ENCODE measurements around the gene TMEM185A. TPM values are rescaled to one million over a fixed set of nuclear protein-coding genes. Genes with fewer than 3 reads are reported as not detected.

The TMEM185A gene
- polyA plus RNA-seq, 1 donor from 2014 or later = 36.5 TPM

- Histone ChIP-seq H3K27me3 (ENCODE audit: insufficient read depth, low read depth, low read length) (no peaks in the 10 kb centered on the region), H3K27ac (ENCODE audit: low read length) (no peak overlapping the region), H3K4me2 (ENCODE audit: low read length) (no peak overlapping the region), H2AFZ (ENCODE audit: low read depth, low read length) (no peak overlapping the region), H3K4me3 (ENCODE audit: low read length) (no peak overlapping the region), H4K20me1 (ENCODE audit: insufficient read depth) (no peaks in the 10 kb centered on the region), H3F3A (ENCODE audit: insufficient read depth, low read length, poor library complexity, severe bottlenecking) (no peaks in the 10 kb centered on the region), H3K9me3 (ENCODE audit: low read length) (no peaks in the 10 kb centered on the region), H3K9ac (ENCODE audit: low read length) (no peak overlapping the region), H3K9me2 (ENCODE audit: insufficient read depth, low read length) (no peaks in the 10 kb centered on the region), H3K79me2 (replicated peaks; ENCODE audit: insufficient read depth, low read length) (no peaks in the 10 kb centered on the region), H3K36me3 (ENCODE audit: insufficient read depth, low read length) (no peaks in the 10 kb centered on the region)
- TF ChIP-seq EZH2 (IDR thresholded peaks at IDR 0.05; ENCODE audit: borderline replicate concordance, insufficient read depth, low read length, poor library complexity, severe bottlenecking) (no peak), REST (IDR thresholded peaks at IDR 0.05; ENCODE audit: borderline replicate concordance) (no peak), POLR2AphosphoS5 (IDR thresholded peaks at IDR 0.05) (no peak), RAD21 (conservative IDR thresholded peaks at IDR 0.05) (no peak), SMC3 (conservative IDR thresholded peaks at IDR 0.05; ENCODE audit: poor library complexity) (no peak), TAF1 (IDR thresholded peaks at IDR 0.05; ENCODE audit: low read depth) (no peak), MXI1 (conservative IDR thresholded peaks at IDR 0.05; ENCODE audit: poor library complexity, severe bottlenecking) (no peak), EP300 (conservative IDR thresholded peaks at IDR 0.05; ENCODE audit: poor library complexity, severe bottlenecking) (no peak), CTCF (IDR thresholded peaks at IDR 0.05; ENCODE audit: poor library complexity, severe bottlenecking) (no peak)
Observed at GRCh38 chrX:149652232-149652981, 20.8 kb upstream of the TMEM185A start.

- Histone ChIP-seq H3K27me3 (ENCODE audit: insufficient read depth, low read depth, low read length) (no peaks in the 10 kb centered on the region), H2AFZ (ENCODE audit: low read depth, low read length) (no peak overlapping the region), H3K4me3 (ENCODE audit: low read length) (no peak overlapping the region), H3F3A (ENCODE audit: insufficient read depth, low read length, poor library complexity, severe bottlenecking) (no peaks in the 10 kb centered on the region), H3K9me3 (ENCODE audit: low read length) (no peaks in the 10 kb centered on the region), H3K9me2 (ENCODE audit: insufficient read depth, low read length) (no peaks in the 10 kb centered on the region), H3K9ac (ENCODE audit: low read length) (no peak overlapping the region), H3K27ac (ENCODE audit: low read length) (no peak overlapping the region), H3K79me2 (replicated peaks; ENCODE audit: insufficient read depth, low read length) (no peaks in the 10 kb centered on the region), H3K4me2 (ENCODE audit: low read length) (no peak overlapping the region), H4K20me1 (ENCODE audit: insufficient read depth) (no peaks in the 10 kb centered on the region), H3K36me3 (ENCODE audit: insufficient read depth, low read length) (no peaks in the 10 kb centered on the region)
- no peak for TF ChIP-seq EP300 (conservative IDR thresholded peaks at IDR 0.05; ENCODE audit: poor library complexity, severe bottlenecking)
- no peak for TF ChIP-seq CTCF (IDR thresholded peaks at IDR 0.05; ENCODE audit: poor library complexity, severe bottlenecking)
- TF ChIP-seq MXI1 (conservative IDR thresholded peaks at IDR 0.05; ENCODE audit: poor library complexity, severe bottlenecking) = no peak
- no peak for TF ChIP-seq RAD21 (conservative IDR thresholded peaks at IDR 0.05)
- no peak for TF ChIP-seq SMC3 (conservative IDR thresholded peaks at IDR 0.05; ENCODE audit: poor library complexity)
- TF ChIP-seq POLR2AphosphoS5 (IDR thresholded peaks at IDR 0.05) = no peak
- TF ChIP-seq EZH2 (IDR thresholded peaks at IDR 0.05; ENCODE audit: borderline replicate concordance, insufficient read depth, low read length, poor library complexity, severe bottlenecking) = no peak
- TF ChIP-seq TAF1 (IDR thresholded peaks at IDR 0.05; ENCODE audit: low read depth) = no peak
- TF ChIP-seq REST (IDR thresholded peaks at IDR 0.05; ENCODE audit: borderline replicate concordance) = no peak
Observed at GRCh38 chrX:149650162-149650561, 18.6 kb upstream of the TMEM185A start.

All from neural cell (in vitro differentiated cells).